ENCODE data around the gene RFNG. TPM values are rescaled to one million over a fixed set of nuclear protein-coding genes. Genes with fewer than 3 reads are reported as not detected.

Gene RFNG
- polyA plus RNA-seq, 1 experiment = 23.7 TPM

DNA sequence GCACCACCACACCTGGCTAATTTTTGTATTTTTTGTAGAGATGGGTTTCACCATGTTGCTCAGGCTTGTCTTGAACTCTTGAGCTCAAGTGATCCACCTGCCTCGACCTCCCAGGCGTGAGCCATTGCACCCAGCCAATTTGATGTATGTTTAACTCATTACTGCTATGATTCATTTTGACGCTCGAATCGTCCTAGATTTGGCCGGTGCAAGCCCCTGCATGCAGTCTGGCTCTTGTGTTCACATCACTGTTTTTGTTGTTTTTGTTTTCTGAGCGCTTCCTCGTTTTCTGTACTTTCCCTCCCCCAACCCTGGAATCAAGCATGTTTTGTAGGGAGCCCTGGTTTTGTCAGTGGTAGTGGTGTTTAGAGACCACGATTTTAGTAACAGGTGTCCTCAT lies 21.8 kb upstream of the RFNG start:
- DNase-seq (ENCODE audit: low read depth) = no peak
- Histone ChIP-seq H3K27me3 (ENCODE audit: control insufficient read depth, insufficient read depth, low read length) (no peaks in the 10 kb centered on the region), H3K36me3 (ENCODE audit: control insufficient read depth, insufficient read depth, low read length) (peaks cover 5% of the 10 kb centered on the region; the same call in 1 of the 2 replicates), H3K4me3 (ENCODE audit: low read depth, low read length) (no peak overlapping the region)
- ChIA-PET POLR2A (no interaction called here), CTCF (interaction anchor here (1.1 kb wide), 1 partner anchor 114 kb away, joined by 3 read pairs; no protein-coding TSS in a partner anchor)
- TF ChIP-seq, protein P1, sequence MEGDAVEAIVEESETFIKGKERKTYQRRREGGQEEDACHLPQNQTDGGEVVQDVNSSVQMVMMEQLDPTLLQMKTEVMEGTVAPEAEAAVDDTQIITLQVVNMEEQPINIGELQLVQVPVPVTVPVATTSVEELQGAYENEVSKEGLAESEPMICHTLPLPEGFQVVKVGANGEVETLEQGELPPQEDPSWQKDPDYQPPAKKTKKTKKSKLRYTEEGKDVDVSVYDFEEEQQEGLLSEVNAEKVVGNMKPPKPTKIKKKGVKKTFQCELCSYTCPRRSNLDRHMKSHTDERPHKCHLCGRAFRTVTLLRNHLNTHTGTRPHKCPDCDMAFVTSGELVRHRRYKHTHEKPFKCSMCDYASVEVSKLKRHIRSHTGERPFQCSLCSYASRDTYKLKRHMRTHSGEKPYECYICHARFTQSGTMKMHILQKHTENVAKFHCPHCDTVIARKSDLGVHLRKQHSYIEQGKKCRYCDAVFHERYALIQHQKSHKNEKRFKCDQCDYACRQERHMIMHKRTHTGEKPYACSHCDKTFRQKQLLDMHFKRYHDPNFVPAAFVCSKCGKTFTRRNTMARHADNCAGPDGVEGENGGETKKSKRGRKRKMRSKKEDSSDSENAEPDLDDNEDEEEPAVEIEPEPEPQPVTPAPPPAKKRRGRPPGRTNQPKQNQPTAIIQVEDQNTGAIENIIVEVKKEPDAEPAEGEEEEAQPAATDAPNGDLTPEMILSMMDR (IDR thresholded peaks at IDR 0.05; ENCODE audit: insufficient read depth, low read depth, low read length) = no peak

DNA sequence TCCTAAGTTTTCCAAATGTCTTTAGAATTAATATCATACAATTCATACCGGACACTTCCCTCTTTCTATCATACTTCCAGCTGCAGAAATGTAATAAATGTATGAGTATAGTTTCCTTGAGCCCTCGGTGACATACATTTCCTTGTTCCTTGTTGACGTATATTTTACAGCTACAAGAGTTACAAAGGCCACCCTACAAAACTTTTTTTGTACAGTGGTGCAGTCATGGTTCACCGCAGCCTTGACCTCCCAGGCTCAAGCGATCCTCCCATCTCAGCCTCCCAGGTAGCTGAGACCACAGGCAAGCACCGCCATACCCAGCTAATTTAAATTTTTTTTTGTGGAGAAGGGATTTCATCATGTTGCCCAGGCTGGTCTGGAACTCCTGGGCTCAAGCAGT lies 21.2 kb upstream of the RFNG start:
- POLR2A ChIA-PET = no interaction called here
- CTCF ChIA-PET = interaction anchor here (1.1 kb wide), 1 partner anchor 113 kb away, joined by 3 read pairs; no protein-coding TSS in a partner anchor
- Histone ChIP-seq H3K36me3 (ENCODE audit: control insufficient read depth, insufficient read depth, low read length) (peaks cover 2% of the 10 kb centered on the region; the same call in 1 of the 2 replicates), H3K4me3 (ENCODE audit: low read depth, low read length) (no peak overlapping the region), H3K27me3 (ENCODE audit: control insufficient read depth, insufficient read depth, low read length) (no peaks in the 10 kb centered on the region)
- no peak for DNase-seq (ENCODE audit: low read depth)
- TF ChIP-seq, protein P1 (IDR thresholded peaks at IDR 0.05; ENCODE audit: insufficient read depth, low read depth, low read length) = no peak

DNA sequence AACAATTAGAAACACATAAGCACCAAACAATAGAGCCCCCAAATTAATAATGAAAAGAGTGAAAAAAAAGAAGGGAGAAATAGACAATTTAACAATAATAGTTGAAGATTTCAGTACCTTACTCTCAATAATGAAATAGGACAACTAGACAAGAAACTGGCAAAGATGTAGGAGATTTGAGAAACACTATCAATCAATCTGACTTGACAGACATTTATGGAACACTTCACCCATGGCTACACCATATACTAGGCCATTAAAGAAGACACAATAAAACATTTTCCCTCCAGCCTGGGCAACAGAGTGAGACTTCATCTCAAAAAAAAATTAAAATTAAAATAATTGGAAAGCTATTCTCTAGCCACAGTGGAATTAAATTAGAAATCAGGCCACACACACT lies 19.0 kb upstream of the RFNG start:
- ChIA-PET CTCF (interaction anchor here (1.4 kb wide), 1 partner anchor 21 kb away, joined by 4 read pairs; no protein-coding TSS in a partner anchor), POLR2A (no interaction called here)
- no peak for DNase-seq (ENCODE audit: low read depth)
- TF ChIP-seq, protein P1 (IDR thresholded peaks at IDR 0.05; ENCODE audit: insufficient read depth, low read depth, low read length) = no peak
- Histone ChIP-seq H3K27me3 (ENCODE audit: control insufficient read depth, insufficient read depth, low read length) (no peaks in the 10 kb centered on the region), H3K4me3 (ENCODE audit: low read depth, low read length) (no peak overlapping the region), H3K36me3 (ENCODE audit: control insufficient read depth, insufficient read depth, low read length) (no peaks in the 10 kb centered on the region)

DNA sequence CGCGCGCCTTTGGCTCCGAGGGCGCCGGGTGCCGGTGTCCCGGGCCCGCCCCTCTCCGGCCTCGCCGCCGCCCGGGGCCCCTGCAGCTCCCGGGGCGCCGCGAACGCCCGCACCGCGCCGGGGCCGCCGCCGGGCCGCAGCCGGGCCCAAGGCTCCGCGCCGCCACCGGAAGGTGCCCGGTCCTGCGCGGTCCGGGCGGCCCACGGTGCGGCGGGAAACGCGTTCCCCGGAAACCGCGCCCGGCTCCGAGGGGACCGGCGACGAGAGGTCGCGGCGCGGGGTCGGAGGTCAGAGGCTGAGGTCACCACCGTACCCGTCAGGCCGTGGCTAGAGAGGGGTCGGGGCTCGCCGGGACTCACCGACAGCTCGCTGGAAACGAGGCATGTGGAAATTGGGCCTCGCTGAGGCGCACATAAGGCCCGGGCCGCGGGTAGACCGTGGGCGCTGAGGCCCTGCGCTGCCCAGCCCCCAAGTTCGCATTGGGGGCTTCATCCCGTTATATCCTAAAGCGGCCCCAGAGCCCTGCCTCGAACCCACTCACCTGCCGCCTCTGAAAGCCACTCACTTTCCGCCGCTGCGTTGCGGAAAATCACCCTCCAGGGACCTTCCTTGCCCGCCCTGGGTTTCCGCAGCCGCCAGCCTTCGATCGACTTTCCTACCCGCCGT lies 14.2 kb upstream of the RFNG start, which contains the start of gene DUS1L:
Gene DUS1L, minus strand, starts transcription at position 167 of the 666 bp plus-strand sequence. CDS start 745 bp downstream, outside the sequence.
- ChIA-PET POLR2A (no interaction called here), CTCF (interaction anchor here (0.6 to 1.0 kb wide), 2 partner anchors 13 to 35 kb away, joined by 3 to 4 read pairs; partner anchors contain the start of gene RAC3)
- peak within 1 kb of the TSS; percentile 90 for H3K4me3 ChIP-seq (ENCODE audit: low read depth, low read length)
- no peak for DNase-seq (ENCODE audit: low read depth)
- TF ChIP-seq, protein P1 (IDR thresholded peaks at IDR 0.05; ENCODE audit: insufficient read depth, low read depth, low read length) = no peak
- no peaks in the 10 kb centered on the region for H3K27me3 ChIP-seq (ENCODE audit: control insufficient read depth, insufficient read depth, low read length)
- H3K36me3 ChIP-seq (ENCODE audit: control insufficient read depth, insufficient read depth, low read length) = peaks cover 22% of the 10 kb centered on the region

DNA sequence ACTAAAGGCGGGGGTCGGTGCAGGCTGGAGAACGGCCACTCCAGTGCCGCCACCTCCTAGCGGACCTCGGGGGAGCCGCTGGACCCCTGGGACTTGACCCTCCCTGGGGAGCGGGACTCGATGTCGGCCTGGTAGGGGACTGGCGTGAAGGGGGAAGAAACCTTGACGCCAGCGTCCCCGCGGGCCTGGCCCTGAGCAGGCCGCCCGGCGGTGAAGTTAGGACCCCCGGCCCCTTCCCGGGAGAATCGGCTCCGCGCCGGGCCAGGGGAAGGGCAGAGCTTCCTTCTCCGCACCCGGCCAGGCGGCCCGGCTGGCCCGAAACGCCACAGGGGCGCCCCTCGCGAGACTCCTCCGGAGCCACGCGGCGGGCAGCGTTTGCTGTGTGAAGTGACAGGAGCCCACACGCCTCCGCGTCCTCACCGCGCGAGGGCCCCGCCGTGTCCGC lies 13.6 kb upstream of the RFNG start:
- Histone ChIP-seq H3K36me3 (ENCODE audit: control insufficient read depth, insufficient read depth, low read length) (peaks cover 27% of the 10 kb centered on the region), H3K27me3 (ENCODE audit: control insufficient read depth, insufficient read depth, low read length) (no peaks in the 10 kb centered on the region), H3K4me3 (ENCODE audit: low read depth, low read length) (peak overlapping the region; percentile 90)
- no peak for DNase-seq (ENCODE audit: low read depth)
- TF ChIP-seq, protein P1 (IDR thresholded peaks at IDR 0.05; ENCODE audit: insufficient read depth, low read depth, low read length) = no peak
- POLR2A ChIA-PET = no interaction called here
- CTCF ChIA-PET = interaction anchor here (0.6 to 1.5 kb wide), 3 partner anchors 12 to 89 kb away, joined by 3 read pairs; no protein-coding TSS in a partner anchor

Data from BJ (cell line).